GM23338 (cell line): ENCODE data around the gene PALMD. TPM values are rescaled to one million over a fixed set of nuclear protein-coding genes. Genes with fewer than 3 reads are reported as not detected.

Source experiments
- ATAC-seq: fragments of 200-7000 bp; cut with Tn5 transposase; 3 replicates; pipeline ENCODE4 v1.9.1; 2020
- DNase-seq: peaks from one replicate; pipeline ENCODE4 v3.0.0-alpha.2; 2015; ENCODE audit warnings: low spot score
- H2AFZ ChIP-seq: fragments of 200-600 bp; sonication (generic); 2 replicates; pipeline ENCODE4 v1.8.0; 2016; ENCODE audit warnings: antibody characterized with exemption, mild to moderate bottlenecking, moderate library complexity
- H3F3A ChIP-seq: fragments of 200-600 bp; sonication (generic); replicated peaks from 2 replicates; pipeline ENCODE4 v1.8.0; 2017; ENCODE audit warnings: antibody characterized with exemption, mixed run types, low read depth
- H3K27ac ChIP-seq: fragments of 200-600 bp; sonication (generic); 2 replicates; pipeline ENCODE4 v1.6.1; 2016; ENCODE audit warnings: low read depth
- H3K27me3 ChIP-seq: fragments of 200-600 bp; sonication (generic); 2 replicates; pipeline ENCODE4 v1.8.0; 2016; ENCODE audit warnings: mild to moderate bottlenecking, mixed run types, moderate library complexity; ENCODE audit not compliant: insufficient read depth
- H3K36me3 ChIP-seq: fragments of 200-600 bp; sonication (generic); 2 replicates; pipeline ENCODE4 v1.8.0; 2016; ENCODE audit warnings: mild to moderate bottlenecking; ENCODE audit not compliant: insufficient read depth
- H3K4me1 ChIP-seq: fragments of 200-600 bp; sonication (generic); 2 replicates; pipeline ENCODE4 v1.8.0; 2016; ENCODE audit warnings: mild to moderate bottlenecking, moderate library complexity; ENCODE audit not compliant: insufficient read depth
- H3K4me2 ChIP-seq: fragments of 200-600 bp; sonication (generic); 2 replicates; pipeline ENCODE4 v1.7.1; 2017; ENCODE audit warnings: mixed run types
- H3K4me3 ChIP-seq: fragments of 200-600 bp; sonication (generic); 2 replicates; pipeline ENCODE4 v1.6.1; 2016; ENCODE audit warnings: mixed run types
- H3K79me2 ChIP-seq: fragments of 200-600 bp; sonication (generic); replicated peaks from 2 replicates; pipeline ENCODE4 v1.8.0; 2017; ENCODE audit warnings: mild to moderate bottlenecking; ENCODE audit not compliant: insufficient read depth
- H3K9me2 ChIP-seq: fragments of 200-600 bp; sonication (generic); 2 replicates; pipeline ENCODE4 v1.8.0; 2017; ENCODE audit not compliant: insufficient read depth
- H4K20me1 ChIP-seq: fragments of 200-600 bp; sonication (generic); replicated peaks from 2 replicates; pipeline ENCODE4 v1.8.0; 2017; ENCODE audit warnings: mild to moderate bottlenecking; ENCODE audit not compliant: insufficient read depth
- H3K27ac Mint-ChIP-seq: 2 replicates; pipeline ENCODE4 v1.8.0; 2020; ENCODE audit warnings: inconsistent platforms, mild to moderate bottlenecking, moderate library complexity, mixed read lengths
- H3K27me3 Mint-ChIP-seq: 3 replicates; pipeline ENCODE4 v1.8.0; 2022; ENCODE audit warnings: low read depth, mild to moderate bottlenecking, moderate library complexity, mixed read lengths, inconsistent platforms; ENCODE audit not compliant: insufficient read depth, poor library complexity
- H3K36me3 Mint-ChIP-seq: 3 replicates; pipeline ENCODE4 v1.8.0; 2021; ENCODE audit warnings: low read depth, mild to moderate bottlenecking, inconsistent platforms, moderate library complexity, mixed read lengths
- H3K4me1 Mint-ChIP-seq: 3 replicates; pipeline ENCODE4 v1.8.0; 2020; ENCODE audit warnings: mild to moderate bottlenecking, inconsistent platforms, mixed read lengths
- H3K4me3 Mint-ChIP-seq: 3 replicates; pipeline ENCODE4 v1.8.0; 2021; ENCODE audit warnings: moderate library complexity, mild to moderate bottlenecking, inconsistent platforms, mixed read lengths
- H3K9me3 Mint-ChIP-seq: 3 replicates; pipeline ENCODE4 v1.8.0; 2020; ENCODE audit warnings: moderate library complexity, mild to moderate bottlenecking, inconsistent platforms, mixed read lengths
- CREB1 ChIP-seq: fragments of 250-450 bp; sonication (Bioruptor Pico); IDR thresholded peaks from 2 replicates; pipeline ENCODE4 v1.5.0; 2020; ENCODE audit warnings: low read depth, mild to moderate bottlenecking, moderate library complexity
- EZH2 ChIP-seq: fragments of 200-600 bp; sonication (generic); IDR thresholded peaks from one replicate; pipeline ENCODE4 v1.8.0; 2017; ENCODE audit warnings: antibody characterized with exemption, mild to moderate bottlenecking, low read depth; ENCODE audit not compliant: unreplicated experiment
- EZH2phosphoT487 ChIP-seq: fragments of 200-600 bp; sonication (generic); IDR thresholded peaks from one replicate; pipeline ENCODE4 v1.8.1; 2018; ENCODE audit warnings: antibody characterized with exemption; ENCODE audit not compliant: unreplicated experiment
- JUNB ChIP-seq: IDR thresholded peaks from one replicate; pipeline ENCODE4 v1.6.1; 2016; ENCODE audit warnings: antibody characterized with exemption; ENCODE audit not compliant: unreplicated experiment
- NANOG ChIP-seq: IDR thresholded peaks from 2 replicates; pipeline ENCODE4 v1.6.1; 2016; ENCODE audit warnings: antibody characterized with exemption, borderline replicate concordance
- POLR2AphosphoS5 ChIP-seq: IDR thresholded peaks from 2 replicates; pipeline ENCODE4 v1.6.1; 2016; ENCODE audit warnings: antibody characterized with exemption, low read depth
- STAT1 ChIP-seq: IDR thresholded peaks from one replicate; pipeline ENCODE4 v1.6.1; 2016; ENCODE audit warnings: antibody characterized with exemption; ENCODE audit not compliant: unreplicated experiment
- ZNF114 ChIP-seq: fragments of 250-450 bp; sonication (Bioruptor Pico); IDR thresholded peaks from 2 replicates; pipeline ENCODE4 v1.5.0; 2020; ENCODE audit warnings: mild to moderate bottlenecking, moderate library complexity
- ZNF331 ChIP-seq: fragments of 250-450 bp; sonication (Bioruptor Pico); IDR thresholded peaks from 2 replicates; pipeline ENCODE4 v1.5.0; 2020; ENCODE audit warnings: low read depth, mild to moderate bottlenecking, moderate library complexity
- polyA plus RNA-seq: library from polyadenylated mRNA; unstranded; fragments of >200 nt; fragmentation: Nextera tagmentation; extraction: Ambion mirVana; gene quantifications from 2 replicates; pipeline ENCODE4 v1.2.1, GENCODE V29; 2016
- total RNA-seq: library from RNA; depleted of rRNA; stranded (reverse); fragments of >200 nt; shearing (Covaris generic); gene quantifications from 2 replicates; pipeline ENCODE4 v1.2.3, GENCODE V29; 2014
- TF ChIP-seq, protein P1 (sequence below): fragments of 250-450 bp; sonication (Bioruptor Pico); IDR thresholded peaks from 2 replicates; pipeline ENCODE4 v1.5.0; 2020; ENCODE audit warnings: mild to moderate bottlenecking, moderate library complexity
- TF ChIP-seq, protein P2 (sequence below): IDR thresholded peaks from one replicate; pipeline ENCODE4 v1.6.1; 2018; ENCODE audit warnings: antibody characterized with exemption; ENCODE audit not compliant: unreplicated experiment
- TF ChIP-seq, protein P3 (sequence below), 2 experiments: fragments of 200-600 bp in 1 of 2; sonication (generic) in 1 of 2; conservative IDR thresholded peaks; 2 replicates each; pipeline versions ENCODE4 v1.5.1 to v1.6.1; 2016 to 2017; ENCODE audit warnings: antibody characterized with exemption in 2 of 2, low read depth in 2 of 2, mild to moderate bottlenecking in 2 of 2, moderate library complexity in 1 of 2
- TF ChIP-seq, protein P4 (sequence below): IDR thresholded peaks from 2 replicates; pipeline ENCODE4 v1.6.1; 2016; ENCODE audit warnings: antibody characterized with exemption

The PALMD gene
- total and polyA plus RNA-seq, 2 experiments from 2014 or later = not detected

DNA sequence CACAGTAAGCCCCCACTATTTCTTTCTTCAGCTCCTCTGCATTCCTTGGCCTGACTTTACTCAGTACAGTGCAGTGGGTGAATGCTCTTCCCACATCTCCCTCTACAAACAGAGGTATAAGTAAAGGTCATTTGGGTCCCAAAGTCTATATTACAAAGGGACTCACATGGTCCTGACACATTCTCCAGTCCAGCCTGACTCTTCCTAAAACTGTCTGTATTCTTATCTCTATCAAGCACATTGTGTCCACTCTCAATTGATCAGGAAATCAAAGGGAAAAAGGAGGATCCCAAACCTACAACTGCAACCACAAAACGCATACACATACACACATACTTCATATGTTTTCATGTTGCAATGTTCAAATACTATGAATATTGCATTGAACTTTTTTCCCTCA is 71.1 kb downstream of the PALMD start:
- DNase-seq (no peak), ATAC-seq (no peak)
- no peak for TF ChIP-seq ZNF331 (CRISPR knock-in tag)
- no peak for TF ChIP-seq STAT1
- TF ChIP-seq ZNF114 (CRISPR knock-in tag) = no peak
- TF ChIP-seq, protein P1, sequence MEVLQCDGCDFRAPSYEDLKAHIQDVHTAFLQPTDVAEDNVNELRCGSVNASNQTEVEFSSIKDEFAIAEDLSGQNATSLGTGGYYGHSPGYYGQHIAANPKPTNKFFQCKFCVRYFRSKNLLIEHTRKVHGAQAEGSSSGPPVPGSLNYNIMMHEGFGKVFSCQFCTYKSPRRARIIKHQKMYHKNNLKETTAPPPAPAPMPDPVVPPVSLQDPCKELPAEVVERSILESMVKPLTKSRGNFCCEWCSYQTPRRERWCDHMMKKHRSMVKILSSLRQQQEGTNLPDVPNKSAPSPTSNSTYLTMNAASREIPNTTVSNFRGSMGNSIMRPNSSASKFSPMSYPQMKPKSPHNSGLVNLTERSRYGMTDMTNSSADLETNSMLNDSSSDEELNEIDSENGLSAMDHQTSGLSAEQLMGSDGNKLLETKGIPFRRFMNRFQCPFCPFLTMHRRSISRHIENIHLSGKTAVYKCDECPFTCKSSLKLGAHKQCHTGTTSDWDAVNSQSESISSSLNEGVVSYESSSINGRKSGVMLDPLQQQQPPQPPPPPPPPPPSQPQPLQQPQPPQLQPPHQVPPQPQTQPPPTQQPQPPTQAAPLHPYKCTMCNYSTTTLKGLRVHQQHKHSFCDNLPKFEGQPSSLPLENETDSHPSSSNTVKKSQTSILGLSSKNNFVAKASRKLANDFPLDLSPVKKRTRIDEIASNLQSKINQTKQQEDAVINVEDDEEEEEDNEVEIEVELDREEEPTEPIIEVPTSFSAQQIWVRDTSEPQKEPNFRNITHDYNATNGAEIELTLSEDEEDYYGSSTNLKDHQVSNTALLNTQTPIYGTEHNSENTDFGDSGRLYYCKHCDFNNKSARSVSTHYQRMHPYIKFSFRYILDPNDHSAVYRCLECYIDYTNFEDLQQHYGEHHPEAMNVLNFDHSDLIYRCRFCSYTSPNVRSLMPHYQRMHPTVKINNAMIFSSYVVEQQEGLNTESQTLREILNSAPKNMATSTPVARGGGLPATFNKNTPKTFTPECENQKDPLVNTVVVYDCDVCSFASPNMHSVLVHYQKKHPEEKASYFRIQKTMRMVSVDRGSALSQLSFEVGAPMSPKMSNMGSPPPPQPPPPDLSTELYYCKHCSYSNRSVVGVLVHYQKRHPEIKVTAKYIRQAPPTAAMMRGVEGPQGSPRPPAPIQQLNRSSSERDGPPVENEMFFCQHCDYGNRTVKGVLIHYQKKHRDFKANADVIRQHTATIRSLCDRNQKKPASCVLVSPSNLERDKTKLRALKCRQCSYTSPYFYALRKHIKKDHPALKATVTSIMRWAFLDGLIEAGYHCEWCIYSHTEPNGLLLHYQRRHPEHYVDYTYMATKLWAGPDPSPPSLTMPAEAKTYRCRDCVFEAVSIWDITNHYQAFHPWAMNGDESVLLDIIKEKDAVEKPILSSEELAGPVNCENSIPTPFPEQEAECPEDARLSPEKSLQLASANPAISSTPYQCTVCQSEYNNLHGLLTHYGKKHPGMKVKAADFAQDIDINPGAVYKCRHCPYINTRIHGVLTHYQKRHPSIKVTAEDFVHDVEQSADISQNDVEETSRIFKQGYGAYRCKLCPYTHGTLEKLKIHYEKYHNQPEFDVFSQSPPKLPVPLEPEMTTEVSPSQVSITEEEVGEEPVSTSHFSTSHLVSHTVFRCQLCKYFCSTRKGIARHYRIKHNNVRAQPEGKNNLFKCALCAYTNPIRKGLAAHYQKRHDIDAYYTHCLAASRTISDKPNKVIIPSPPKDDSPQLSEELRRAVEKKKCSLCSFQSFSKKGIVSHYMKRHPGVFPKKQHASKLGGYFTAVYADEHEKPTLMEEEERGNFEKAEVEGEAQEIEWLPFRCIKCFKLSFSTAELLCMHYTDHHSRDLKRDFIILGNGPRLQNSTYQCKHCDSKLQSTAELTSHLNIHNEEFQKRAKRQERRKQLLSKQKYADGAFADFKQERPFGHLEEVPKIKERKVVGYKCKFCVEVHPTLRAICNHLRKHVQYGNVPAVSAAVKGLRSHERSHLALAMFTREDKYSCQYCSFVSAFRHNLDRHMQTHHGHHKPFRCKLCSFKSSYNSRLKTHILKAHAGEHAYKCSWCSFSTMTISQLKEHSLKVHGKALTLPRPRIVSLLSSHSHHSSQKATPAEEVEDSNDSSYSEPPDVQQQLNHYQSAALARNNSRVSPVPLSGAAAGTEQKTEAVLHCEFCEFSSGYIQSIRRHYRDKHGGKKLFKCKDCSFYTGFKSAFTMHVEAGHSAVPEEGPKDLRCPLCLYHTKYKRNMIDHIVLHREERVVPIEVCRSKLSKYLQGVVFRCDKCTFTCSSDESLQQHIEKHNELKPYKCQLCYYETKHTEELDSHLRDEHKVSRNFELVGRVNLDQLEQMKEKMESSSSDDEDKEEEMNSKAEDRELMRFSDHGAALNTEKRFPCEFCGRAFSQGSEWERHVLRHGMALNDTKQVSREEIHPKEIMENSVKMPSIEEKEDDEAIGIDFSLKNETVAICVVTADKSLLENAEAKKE (CRISPR knock-in tag) = no peak
- TF ChIP-seq, protein P2, sequence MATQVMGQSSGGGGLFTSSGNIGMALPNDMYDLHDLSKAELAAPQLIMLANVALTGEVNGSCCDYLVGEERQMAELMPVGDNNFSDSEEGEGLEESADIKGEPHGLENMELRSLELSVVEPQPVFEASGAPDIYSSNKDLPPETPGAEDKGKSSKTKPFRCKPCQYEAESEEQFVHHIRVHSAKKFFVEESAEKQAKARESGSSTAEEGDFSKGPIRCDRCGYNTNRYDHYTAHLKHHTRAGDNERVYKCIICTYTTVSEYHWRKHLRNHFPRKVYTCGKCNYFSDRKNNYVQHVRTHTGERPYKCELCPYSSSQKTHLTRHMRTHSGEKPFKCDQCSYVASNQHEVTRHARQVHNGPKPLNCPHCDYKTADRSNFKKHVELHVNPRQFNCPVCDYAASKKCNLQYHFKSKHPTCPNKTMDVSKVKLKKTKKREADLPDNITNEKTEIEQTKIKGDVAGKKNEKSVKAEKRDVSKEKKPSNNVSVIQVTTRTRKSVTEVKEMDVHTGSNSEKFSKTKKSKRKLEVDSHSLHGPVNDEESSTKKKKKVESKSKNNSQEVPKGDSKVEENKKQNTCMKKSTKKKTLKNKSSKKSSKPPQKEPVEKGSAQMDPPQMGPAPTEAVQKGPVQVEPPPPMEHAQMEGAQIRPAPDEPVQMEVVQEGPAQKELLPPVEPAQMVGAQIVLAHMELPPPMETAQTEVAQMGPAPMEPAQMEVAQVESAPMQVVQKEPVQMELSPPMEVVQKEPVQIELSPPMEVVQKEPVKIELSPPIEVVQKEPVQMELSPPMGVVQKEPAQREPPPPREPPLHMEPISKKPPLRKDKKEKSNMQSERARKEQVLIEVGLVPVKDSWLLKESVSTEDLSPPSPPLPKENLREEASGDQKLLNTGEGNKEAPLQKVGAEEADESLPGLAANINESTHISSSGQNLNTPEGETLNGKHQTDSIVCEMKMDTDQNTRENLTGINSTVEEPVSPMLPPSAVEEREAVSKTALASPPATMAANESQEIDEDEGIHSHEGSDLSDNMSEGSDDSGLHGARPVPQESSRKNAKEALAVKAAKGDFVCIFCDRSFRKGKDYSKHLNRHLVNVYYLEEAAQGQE = no peak
- no peak for TF ChIP-seq JUNB
- no peak for TF ChIP-seq CREB1 (CRISPR knock-in tag)
- no peak for TF ChIP-seq EZH2
- no peak for TF ChIP-seq NANOG
- TF ChIP-seq, protein P3, sequence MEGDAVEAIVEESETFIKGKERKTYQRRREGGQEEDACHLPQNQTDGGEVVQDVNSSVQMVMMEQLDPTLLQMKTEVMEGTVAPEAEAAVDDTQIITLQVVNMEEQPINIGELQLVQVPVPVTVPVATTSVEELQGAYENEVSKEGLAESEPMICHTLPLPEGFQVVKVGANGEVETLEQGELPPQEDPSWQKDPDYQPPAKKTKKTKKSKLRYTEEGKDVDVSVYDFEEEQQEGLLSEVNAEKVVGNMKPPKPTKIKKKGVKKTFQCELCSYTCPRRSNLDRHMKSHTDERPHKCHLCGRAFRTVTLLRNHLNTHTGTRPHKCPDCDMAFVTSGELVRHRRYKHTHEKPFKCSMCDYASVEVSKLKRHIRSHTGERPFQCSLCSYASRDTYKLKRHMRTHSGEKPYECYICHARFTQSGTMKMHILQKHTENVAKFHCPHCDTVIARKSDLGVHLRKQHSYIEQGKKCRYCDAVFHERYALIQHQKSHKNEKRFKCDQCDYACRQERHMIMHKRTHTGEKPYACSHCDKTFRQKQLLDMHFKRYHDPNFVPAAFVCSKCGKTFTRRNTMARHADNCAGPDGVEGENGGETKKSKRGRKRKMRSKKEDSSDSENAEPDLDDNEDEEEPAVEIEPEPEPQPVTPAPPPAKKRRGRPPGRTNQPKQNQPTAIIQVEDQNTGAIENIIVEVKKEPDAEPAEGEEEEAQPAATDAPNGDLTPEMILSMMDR (conservative IDR thresholded peaks at IDR 0.05; ENCODE audit: low read depth in 2 of 2) = no peak
- TF ChIP-seq, protein P4, sequence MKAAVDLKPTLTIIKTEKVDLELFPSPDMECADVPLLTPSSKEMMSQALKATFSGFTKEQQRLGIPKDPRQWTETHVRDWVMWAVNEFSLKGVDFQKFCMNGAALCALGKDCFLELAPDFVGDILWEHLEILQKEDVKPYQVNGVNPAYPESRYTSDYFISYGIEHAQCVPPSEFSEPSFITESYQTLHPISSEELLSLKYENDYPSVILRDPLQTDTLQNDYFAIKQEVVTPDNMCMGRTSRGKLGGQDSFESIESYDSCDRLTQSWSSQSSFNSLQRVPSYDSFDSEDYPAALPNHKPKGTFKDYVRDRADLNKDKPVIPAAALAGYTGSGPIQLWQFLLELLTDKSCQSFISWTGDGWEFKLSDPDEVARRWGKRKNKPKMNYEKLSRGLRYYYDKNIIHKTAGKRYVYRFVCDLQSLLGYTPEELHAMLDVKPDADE = no peak
- no peak for TF ChIP-seq EZH2phosphoT487
- no peak for TF ChIP-seq POLR2AphosphoS5
- no peak overlapping the region for H3K27ac ChIP-seq
- H3K4me3 ChIP-seq = no peak overlapping the region
- no peak overlapping the region for H2AFZ ChIP-seq
- no peaks in the 10 kb centered on the region for H3K9me2 ChIP-seq
- H3K4me2 ChIP-seq = no peak overlapping the region
- H3K4me1 Mint-ChIP-seq = peaks cover 10% of the 10 kb centered on the region; the same call in 2 of the 3 replicates
- H3K36me3 ChIP-seq = no peaks in the 10 kb centered on the region
- no peaks in the 10 kb centered on the region for H3K9me3 Mint-ChIP-seq
- H3K4me3 Mint-ChIP-seq = no peak overlapping the region
- no peaks in the 10 kb centered on the region for H3K27me3 ChIP-seq
- H3K36me3 Mint-ChIP-seq = no peaks in the 10 kb centered on the region; the same call in 2 of the 3 replicates
- H4K20me1 ChIP-seq = no peaks in the 10 kb centered on the region
- no peak overlapping the region for H3K27ac Mint-ChIP-seq
- peaks cover 4% of the 10 kb centered on the region for H3K27me3 Mint-ChIP-seq
- H3K79me2 ChIP-seq = no peaks in the 10 kb centered on the region
- no peaks in the 10 kb centered on the region for H3F3A ChIP-seq
- H3K4me1 ChIP-seq = 0 out of 2 replicates have a peak, but pooled peaks cover 8% of the 10 kb centered on the region
